Hepatocyte (in vitro differentiated cells): ENCODE measurements around the gene ARSI.

Experiments used
- CTCF ChIP-seq: fragments of 200-600 bp; sonication (generic); IDR thresholded peaks from 2 replicates; pipeline ENCODE4 v1.5.1; 2016; ENCODE audit warnings: antibody characterized with exemption, mild to moderate bottlenecking; ENCODE audit not compliant: poor library complexity
- EZH2 ChIP-seq: fragments of 200-600 bp; sonication (generic); IDR thresholded peaks from 2 replicates; pipeline ENCODE4 v1.6.1; 2016; ENCODE audit warnings: antibody characterized with exemption, mild to moderate bottlenecking, borderline replicate concordance
- EZH2phosphoT487 ChIP-seq: fragments of 200-600 bp; sonication (generic); IDR thresholded peaks from one replicate; pipeline ENCODE4 v1.6.1; 2018; ENCODE audit warnings: antibody characterized with exemption, mild to moderate bottlenecking, low read depth, moderate library complexity; ENCODE audit not compliant: unreplicated experiment, severe bottlenecking

GRCh38 chr5:150309886-150310239 lies 7.2 kb upstream of the ARSI start:
- TF ChIP-seq CTCF (no peak), EZH2phosphoT487 (no peak), EZH2 (no peak)
